Measurements from ENCODE around the gene NDUFC1. TPM values are rescaled to one million over a fixed set of nuclear protein-coding genes. Genes with fewer than 3 reads are reported as not detected.
A peak's percentile ranks its signal among the peaks of the same experiment; 100 is the strongest.

NDUFC1 gene
- polyA plus RNA-seq, 1 experiment = 54.2 TPM

- no peaks in the 10 kb centered on the region for H3K27me3 ChIP-seq (ENCODE audit: control insufficient read depth, insufficient read depth, low read length)
- POLR2A ChIA-PET = interaction anchor here (0.5 to 0.9 kb wide), 3 partner anchors 12 to 175 kb away, joined by 4 read pairs; no protein-coding TSS in a partner anchor
- no peaks in the 10 kb centered on the region for H3K36me3 ChIP-seq (ENCODE audit: control insufficient read depth, insufficient read depth, low read length)
- peak; percentile 99 for DNase-seq (ENCODE audit: low read depth)
- no peak overlapping the region for H3K4me3 ChIP-seq (ENCODE audit: low read depth, low read length)
- CTCF ChIA-PET = interaction anchor here (0.6 to 2.5 kb wide), 6 partner anchors 10 to 213 kb away, joined by 3 to 9 read pairs (median 4); partner anchors contain the start of gene MGARP
- no peak for TF ChIP-seq CTCF (IDR thresholded peaks at IDR 0.05; ENCODE audit: insufficient read depth, low read depth, low read length)
Observed at GRCh38 chr4:139243448-139244365, 58.6 kb downstream of the NDUFC1 start.

- Histone ChIP-seq H3K36me3 (ENCODE audit: control insufficient read depth, insufficient read depth, low read length) (no peaks in the 10 kb centered on the region), H3K27me3 (ENCODE audit: control insufficient read depth, insufficient read depth, low read length) (no peaks in the 10 kb centered on the region), H3K4me3 (ENCODE audit: low read depth, low read length) (no peak overlapping the region)
- TF ChIP-seq CTCF (IDR thresholded peaks at IDR 0.05; ENCODE audit: insufficient read depth, low read depth, low read length) = no peak
- CTCF ChIA-PET = interaction anchor here (1.4 to 2.5 kb wide), 3 partner anchors 11 to 212 kb away, joined by 4 to 9 read pairs (median 5); no protein-coding TSS in a partner anchor
- peak; percentile 68 for DNase-seq (ENCODE audit: low read depth)
- POLR2A ChIA-PET = no interaction called here
Observed at GRCh38 chr4:139242511-139243051, 59.7 kb downstream of the NDUFC1 start.

- Histone ChIP-seq H3K4me3 (ENCODE audit: low read depth, low read length) (no peak overlapping the region), H3K27me3 (ENCODE audit: control insufficient read depth, insufficient read depth, low read length) (no peaks in the 10 kb centered on the region), H3K36me3 (ENCODE audit: control insufficient read depth, insufficient read depth, low read length) (no peaks in the 10 kb centered on the region)
- no peak for TF ChIP-seq CTCF (IDR thresholded peaks at IDR 0.05; ENCODE audit: insufficient read depth, low read depth, low read length)
- POLR2A ChIA-PET = no interaction called here
- CTCF ChIA-PET = interaction anchor here (1.4 kb wide), 1 partner anchor 54 kb away, joined by 5 read pairs; no protein-coding TSS in a partner anchor
- no peak for DNase-seq (ENCODE audit: low read depth)
Observed at GRCh38 chr4:139241784-139242151, 60.5 kb downstream of the NDUFC1 start.

- TF ChIP-seq CTCF (IDR thresholded peaks at IDR 0.05; ENCODE audit: insufficient read depth, low read depth, low read length) = no peak
- POLR2A ChIA-PET = no interaction called here
- no peak for DNase-seq (ENCODE audit: low read depth)
- CTCF ChIA-PET = interaction anchor here (1.4 kb wide), 1 partner anchor 55 kb away, joined by 5 read pairs; no protein-coding TSS in a partner anchor
- Histone ChIP-seq H3K27me3 (ENCODE audit: control insufficient read depth, insufficient read depth, low read length) (no peaks in the 10 kb centered on the region), H3K4me3 (ENCODE audit: low read depth, low read length) (no peak overlapping the region), H3K36me3 (ENCODE audit: control insufficient read depth, insufficient read depth, low read length) (no peaks in the 10 kb centered on the region)
Observed at GRCh38 chr4:139241086-139241783, 61.0 kb downstream of the NDUFC1 start.

Small RNAs within 50 kb of the gene (small RNA-seq; reads per million reads assigned to genes)
- gene RNU6-1074P (ENCODE audit: insufficient read length, low read depth, low replicate concordance) = not detected
- not detected for gene RNU6-1214P (ENCODE audit: insufficient read length, low read depth, low replicate concordance)

Other genes starting within 250 kb of the NDUFC1 start
- gene ELF2, start 125.3 kb downstream of the NDUFC1 start, polyA plus RNA-seq (2011; rRNA removed) = 23.9 and 28.6 TPM in 2 replicates
- gene MGARP, start 22.3 kb downstream of the NDUFC1 start, polyA plus RNA-seq (2011; rRNA removed) = 24.2 and 29.5 TPM in 2 replicates
- 5.3 and 15.0 TPM in 2 replicates for gene NAA15, start 972 bp downstream of the NDUFC1 start, polyA plus RNA-seq (2011; rRNA removed)
- 4.0 and 6.2 TPM in 2 replicates for gene RAB33B, start 151.6 kb upstream of the NDUFC1 start, polyA plus RNA-seq (2011; rRNA removed)